H1 (cell line): Measurements from ENCODE around the gene ZNF74. TPM values are rescaled to one million over a fixed set of nuclear protein-coding genes. Genes with fewer than 3 reads are reported as not detected.

Experiments used
- CTCF ChIA-PET: fragments of 300-600 bp; sonication (Branson Sonifier 250); formaldehyde crosslinking; loops from one replicate; lab custom pipeline; 2021; ENCODE audit not compliant: partially characterized antibody; lab: Charles Lee
- POLR2A ChIA-PET: fragments of 300-600 bp; sonication (Branson Sonifier 250); formaldehyde crosslinking; loops from one replicate; lab custom pipeline; 2021; ENCODE audit warnings: inconsistent platforms; ENCODE audit not compliant: partially characterized antibody; lab: Charles Lee
- DNase-seq, 2 experiments: peaks; one replicate each; pipeline versions ENCODE4 v3.0.0 to v3.0.0-alpha.2; 2010 to 2022; ENCODE audit warnings: low spot score in 2 of 2, low read depth in 1 of 2, mixed read lengths in 1 of 2
- FAIRE-seq: peaks from 2 replicates; lab custom pipeline; 2011; peaks lifted over from hg19 to GRCh38; lab: Jason Lieb, UNC
- H2AFZ ChIP-seq: 2 replicates; pipeline ENCODE4 v1.8.1; 2012; ENCODE audit warnings: low read length, inconsistent platforms
- H2AK5ac ChIP-seq: 2 replicates; pipeline ENCODE4 v1.6.1; 2013; ENCODE audit warnings: low read depth, low read length
- H2BK120ac ChIP-seq: replicated peaks from 2 replicates; pipeline ENCODE3; 2013; ENCODE audit warnings: low read depth, low read length, inconsistent platforms
- H2BK12ac ChIP-seq: 2 replicates; pipeline ENCODE4 v1.6.1; 2013; ENCODE audit warnings: low read depth, low read length
- H2BK15ac ChIP-seq: 2 replicates; pipeline ENCODE4 v1.6.1; 2013; ENCODE audit warnings: low read length
- H2BK20ac ChIP-seq: 2 replicates; pipeline ENCODE4 v1.6.1; 2013; ENCODE audit warnings: low read length
- H2BK5ac ChIP-seq: 2 replicates; pipeline ENCODE4 v1.6.1; 2013; ENCODE audit warnings: low read depth, low read length
- H3K14ac ChIP-seq: 2 replicates; pipeline ENCODE4 v1.6.1; 2013; ENCODE audit warnings: inconsistent platforms; ENCODE audit not compliant: insufficient read length
- H3K18ac ChIP-seq: 2 replicates; pipeline ENCODE4 v1.6.1; 2013; ENCODE audit warnings: low read length; ENCODE audit errors: extremely low read depth
- H3K23ac ChIP-seq: 2 replicates; pipeline ENCODE4 v1.6.1; 2013; ENCODE audit warnings: inconsistent platforms; ENCODE audit not compliant: insufficient read length
- H3K23me2 ChIP-seq: 2 replicates; pipeline ENCODE4 v1.6.1; 2013; ENCODE audit warnings: low read depth, low read length
- H3K27ac ChIP-seq: 2 replicates; pipeline ENCODE4 v1.6.1; 2011; ENCODE audit warnings: low read depth, low read length, inconsistent platforms
- H3K27me3 ChIP-seq, 4 experiments: replicated peaks in 1 of 4; 1 replicate in 1 of 4; 2 replicates in 3 of 4; pipeline versions ENCODE4 v1.6.1 to v1.8.1; 2011 to 2013; ENCODE audit warnings: low read length in 3 of 4, mild to moderate bottlenecking in 3 of 4, inconsistent platforms in 2 of 4, mixed read lengths in 2 of 4, moderate library complexity in 1 of 4; ENCODE audit not compliant: control insufficient read depth in 3 of 4, insufficient read depth in 3 of 4; ENCODE audit errors: extremely low read depth in 1 of 4
- H3K36me3 ChIP-seq, 4 experiments: 2 replicates each; pipeline versions ENCODE4 v1.6.1 to v1.8.1; 2011 to 2013; ENCODE audit warnings: mild to moderate bottlenecking in 4 of 4, low read length in 3 of 4, moderate library complexity in 2 of 4, control low read depth in 1 of 4, inconsistent platforms in 1 of 4; ENCODE audit not compliant: insufficient read depth in 4 of 4, control insufficient read depth in 2 of 4
- H3K4ac ChIP-seq: replicated peaks from 2 replicates; pipeline ENCODE3; 2013; ENCODE audit warnings: low read length, low read depth, mixed read lengths, inconsistent platforms; ENCODE audit not compliant: insufficient read length
- H3K4me1 ChIP-seq, 4 experiments: replicated peaks in 1 of 4; 1 replicate in 1 of 4; 2 replicates in 3 of 4; pipeline versions ENCODE4 v1.6.1 to v1.8.1; 2011 to 2013; ENCODE audit warnings: low read length in 3 of 4, inconsistent platforms in 2 of 4, mixed read lengths in 1 of 4; ENCODE audit not compliant: insufficient read depth in 4 of 4, control insufficient read depth in 3 of 4
- H3K4me2 ChIP-seq, 2 experiments: 2 replicates each; pipeline versions ENCODE4 v1.6.1 to v1.8.1; 2011 to 2013; ENCODE audit warnings: low read depth in 2 of 2, low read length in 2 of 2, control low read depth in 1 of 2, inconsistent platforms in 1 of 2, mild to moderate bottlenecking in 1 of 2; ENCODE audit not compliant: insufficient read depth in 1 of 2
- H3K4me3 ChIP-seq, 4 experiments: fragments of 200-600, 300-600 bp in 1 of 4; sonication (generic), shearing (Covaris generic), sonication (Bioruptor Twin) in 1 of 4; 2 replicates each; pipeline versions ENCODE4 v1.5.1 to v1.8.1; 2011 to 2016; ENCODE audit warnings: low read length in 4 of 4, low read depth in 3 of 4, control low read depth in 2 of 4, inconsistent platforms in 2 of 4, mild to moderate bottlenecking in 2 of 4, mixed read lengths in 1 of 4, moderate library complexity in 1 of 4; ENCODE audit not compliant: insufficient read depth in 2 of 4; ENCODE audit errors: extremely low read depth in 1 of 4
- H3K56ac ChIP-seq: replicated peaks from 2 replicates; pipeline ENCODE3; 2013; ENCODE audit warnings: low read depth, mild to moderate bottlenecking, mixed read lengths, low read length, inconsistent platforms; ENCODE audit not compliant: insufficient read length
- H3K79me1 ChIP-seq: 2 replicates; pipeline ENCODE4 v1.6.1; 2013; ENCODE audit warnings: low read depth, low read length, control low read depth
- H3K79me2 ChIP-seq, 2 experiments: 2 replicates each; pipeline versions ENCODE4 v1.6.1 to v1.8.1; 2012 to 2013; ENCODE audit warnings: low read length in 2 of 2, mild to moderate bottlenecking in 2 of 2, inconsistent platforms in 1 of 2; ENCODE audit not compliant: insufficient read depth in 2 of 2, control insufficient read depth in 1 of 2
- H3K9ac ChIP-seq, 4 experiments: replicated peaks in 1 of 4; 1 replicate in 1 of 4; 2 replicates in 3 of 4; pipeline versions ENCODE4 v1.6.1 to v1.8.1; 2011 to 2013; ENCODE audit warnings: low read depth in 3 of 4, low read length in 3 of 4, control low read depth in 2 of 4, mild to moderate bottlenecking in 2 of 4, moderate library complexity in 2 of 4, inconsistent platforms in 1 of 4; ENCODE audit errors: extremely low read depth in 1 of 4
- H3K9me3 ChIP-seq, 2 experiments: 2 replicates each; pipeline versions ENCODE4 v1.6.1 to v1.8.1; 2012 to 2013; ENCODE audit warnings: mild to moderate bottlenecking in 2 of 2, moderate library complexity in 2 of 2, control low read depth in 1 of 2, inconsistent platforms in 1 of 2, low read depth in 1 of 2, low read length in 1 of 2, mixed read lengths in 1 of 2; ENCODE audit not compliant: insufficient read depth in 2 of 2
- H4K20me1 ChIP-seq, 2 experiments: replicated peaks in 1 of 2; 2 replicates each; pipeline versions ENCODE3 to v1.8.1; 2011 to 2013; ENCODE audit warnings: inconsistent platforms in 2 of 2, low read length in 2 of 2, mild to moderate bottlenecking in 1 of 2; ENCODE audit not compliant: insufficient read depth in 2 of 2, control insufficient read depth in 1 of 2
- H4K5ac ChIP-seq: 2 replicates; pipeline ENCODE4 v1.6.1; 2013; ENCODE audit warnings: low read length, low read depth, mixed read lengths, inconsistent platforms; ENCODE audit not compliant: insufficient read length
- H4K8ac ChIP-seq: 2 replicates; pipeline ENCODE4 v1.8.0; 2013; ENCODE audit warnings: mild to moderate bottlenecking, moderate library complexity, low read length, inconsistent platforms; ENCODE audit not compliant: insufficient read depth; ENCODE audit errors: extremely low read depth
- H4K91ac ChIP-seq: replicated peaks from 2 replicates; pipeline ENCODE3; 2013; ENCODE audit warnings: low read length, mixed read lengths, inconsistent platforms; ENCODE audit not compliant: insufficient read length
- BRCA1 ChIP-seq: IDR thresholded peaks from 2 replicates; pipeline ENCODE4 v1.6.1; 2012; ENCODE audit warnings: low read depth, low read length, improper control_type of control experiment
- POU5F1 ChIP-seq: IDR thresholded peaks from 2 replicates; pipeline ENCODE4 v1.6.1; 2011; ENCODE audit warnings: low read depth, mild to moderate bottlenecking, low read length, moderate library complexity
- SAP30 ChIP-seq: fragments of 300-600 bp; sonication (generic); IDR thresholded peaks from 2 replicates; pipeline ENCODE4 v1.7.1; 2012; ENCODE audit warnings: low read length, moderate library complexity, mild to moderate bottlenecking, inconsistent platforms; ENCODE audit not compliant: insufficient read depth, insufficient replicate concordance
- SIRT6 ChIP-seq: IDR thresholded peaks from one replicate; pipeline ENCODE4 v1.7.1; 2012; ENCODE audit warnings: low read length, inconsistent platforms
- SP2 ChIP-seq: IDR thresholded peaks from 2 replicates; pipeline ENCODE4 v1.6.1; 2012; ENCODE audit warnings: mild to moderate bottlenecking, low read length, inconsistent platforms
- YY1 ChIP-seq: IDR thresholded peaks from 2 replicates; pipeline ENCODE4 v1.6.1; 2011; ENCODE audit warnings: low read depth, mild to moderate bottlenecking, low read length
- WGBS, 2 experiments: shearing (Covaris generic) in 1 of 2; methylation state at CpG; one replicate each; pipeline versions ENCODE4 v1.1.6 to v1.1.7; 2013 to 2015; ENCODE audit warnings: low lambda C conversion rate in 2 of 2, mixed read lengths in 2 of 2, inconsistent platforms in 1 of 2, low coverage in 1 of 2, missing lambda C conversion rate in 1 of 2; ENCODE audit not compliant: insufficient replicate concordance in 2 of 2, insufficient coverage in 1 of 2, insufficient read length in 1 of 2; ENCODE audit errors: extremely low coverage in 1 of 2, missing lambda C conversion rate in 1 of 2; 5-methylcytosine and 5-hydroxymethylcytosine counted together
- polyA plus RNA-seq, 7 experiments: library from polyadenylated mRNA; depleted of rRNA in 3 of 7; stranded (reverse) in 5 of 7; unstranded in 2 of 7; fragments of >200 nt in 5 of 7; fragments of 200-250 nt in 2 of 7; gene quantifications; 1 replicate in 5 of 7; 2 replicates in 1 of 7; 4 replicates in 1 of 7; pipeline versions ENCODE4 v1.2.1 to v1.2.3, GENCODE V29; 2011 to 2013; ENCODE audit warnings: missing spikeins in 2 of 7, mixed read lengths in 2 of 7
- total RNA-seq: library from RNA; stranded (reverse); fragmentation: NEBNext Ultra II Directional; extraction: Animal tissue kit (Norgen Biotek cat#: 25700); gene quantifications from 2 replicates; pipeline ENCODE4 v1.2.1, GENCODE V29; 2021

The ZNF74 gene
- total and polyA plus RNA-seq, 2 of the 8 experiments (the other 6 are each of a cell fraction or from before 2014, with no cell fraction given), result 29.7 to 45.7 TPM

DNA sequence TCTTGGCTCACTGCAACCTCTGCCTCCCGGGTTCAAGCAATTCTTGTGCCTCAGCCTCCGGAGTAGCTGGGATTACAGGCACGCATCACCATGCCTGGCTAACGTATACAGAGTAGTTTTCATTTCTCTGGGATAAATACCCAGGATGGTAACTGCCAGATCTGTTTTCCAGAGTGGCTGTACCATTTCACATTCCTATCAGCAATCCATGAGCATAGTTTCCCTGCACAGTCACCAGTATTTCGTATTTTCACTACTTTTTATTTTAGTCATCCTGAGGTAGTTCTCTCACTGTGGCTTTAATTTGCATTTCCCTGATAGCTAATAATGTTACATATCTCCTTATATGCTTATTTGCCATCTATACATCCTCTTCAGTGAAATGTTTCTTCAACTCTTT is 54.7 kb downstream of the ZNF74 start:
- Histone ChIP-seq H3K9ac (no peak overlapping the region), H3K27ac (no peak overlapping the region), H3K4ac (no peak overlapping the region), H2AFZ (no peak overlapping the region), H4K8ac (no peak overlapping the region), H3K4me3 (no peak overlapping the region), H3K4me1 (no peaks in the 10 kb centered on the region), H3K27me3 (no peaks in the 10 kb centered on the region)
- ChIA-PET POLR2A (interaction anchor here (0.7 kb wide), 1 partner anchor 12 kb away, joined by 4 read pairs; no protein-coding TSS in a partner anchor), CTCF (interaction anchor here (0.5 kb wide), 1 partner anchor 627 kb away, joined by 3 read pairs; no protein-coding TSS in a partner anchor)
- no peak for TF ChIP-seq SAP30
- no peak for TF ChIP-seq POU5F1
- no peak for TF ChIP-seq SP2
- no peak for TF ChIP-seq SIRT6
- no peak for TF ChIP-seq YY1
- TF ChIP-seq BRCA1, result no peak
- TF ChIP-seq, all 59 proteins: peak for 0
- Histone ChIP-seq H2BK20ac (no peak overlapping the region), H3K79me2 (no peaks in the 10 kb centered on the region), H3K79me1 (no peaks in the 10 kb centered on the region), H4K91ac (no peak overlapping the region), H4K5ac (no peak overlapping the region), H2AK5ac (no peak overlapping the region), H3K23me2 (no peaks in the 10 kb centered on the region; the same call in 1 of the 2 replicates), H3K23ac (no peak overlapping the region), H3K4me2 (no peak overlapping the region), H3K14ac (no peak overlapping the region), H4K20me1 (no peaks in the 10 kb centered on the region), H3K18ac (no peak overlapping the region), H2BK15ac (no peak overlapping the region), H3K36me3 (no peaks in the 10 kb centered on the region), H2BK5ac (no peak overlapping the region), H2BK120ac (no peak overlapping the region), H3K56ac (no peak overlapping the region), H2BK12ac (no peak overlapping the region), H3K9me3 (no peaks in the 10 kb centered on the region)
- DNase-seq (no peak), FAIRE-seq (no peak)
- WGBS, 2 experiments, result 94% methylated on average over 5 of the region's 5 CpGs; no CpG with 5 or more reads in 1 of the 2 experiments
